ENCODE results near the gene SIGLEC7. TPM values are rescaled to one million over a fixed set of nuclear protein-coding genes. Genes with fewer than 3 reads are reported as not detected.
A peak's percentile ranks its signal among the peaks of the same experiment; 100 is the strongest.

The SIGLEC7 gene
- total RNA-seq, 2 donors from 2014 or later = not detected

DNA sequence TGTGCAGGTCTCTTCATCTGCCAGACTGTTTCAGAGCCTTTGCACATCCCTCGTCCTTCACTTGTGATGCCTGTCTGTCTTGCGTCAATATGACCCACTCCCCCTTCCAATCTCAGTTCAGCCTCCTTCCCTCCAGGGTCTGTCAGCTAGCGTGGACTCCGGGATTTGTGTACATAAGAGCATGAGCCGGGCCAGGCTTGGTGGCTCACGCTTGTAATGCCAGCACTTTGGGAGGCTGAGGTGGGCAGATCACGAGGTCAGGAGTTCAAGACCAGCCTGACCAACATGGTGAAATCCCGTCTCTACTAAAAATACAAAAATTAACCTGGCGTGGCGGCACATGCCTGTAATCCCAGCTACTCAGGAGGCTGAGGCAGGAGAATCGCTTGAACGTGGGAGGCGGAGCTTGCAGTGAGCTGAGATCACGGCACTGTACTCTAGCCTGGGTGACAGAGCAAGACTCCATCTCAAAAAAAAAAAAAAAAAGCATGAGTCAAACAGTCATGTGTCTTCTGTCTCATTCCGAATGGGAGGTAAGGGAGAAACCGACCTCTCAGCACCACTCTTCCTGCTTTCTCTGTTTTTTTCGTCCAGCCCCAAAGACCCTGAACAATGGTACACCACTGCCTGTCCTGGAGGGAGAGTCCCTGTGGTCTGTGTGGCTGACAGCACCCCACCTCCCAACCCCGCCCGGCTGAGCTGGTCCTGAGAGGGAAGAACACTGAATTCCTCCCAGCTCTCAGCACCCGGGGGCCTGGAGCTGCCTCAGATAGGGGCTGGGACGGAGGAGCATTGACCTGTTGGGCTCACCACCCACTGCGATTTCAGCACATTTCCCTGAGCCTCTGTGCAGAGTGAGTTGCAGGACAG, 19.8 kb upstream of the SIGLEC7 start:
- Mint-ChIP-seq H3K9me3 (no peaks in the 10 kb centered on the region), H3K36me3 (ENCODE audit: insufficient read depth in 2 of 2) (no peaks in the 10 kb centered on the region), H3K27ac (no peak overlapping the region), H3K27me3 (ENCODE audit: low read depth) (no peaks in the 10 kb centered on the region), H3K4me1 (ENCODE audit: low read depth) (peaks cover 73% of the 10 kb centered on the region), H3K4me3 (peak overlapping the region; percentile 8 to 77)
- ATAC-seq (replicated peaks in 1 of 2) (peak; percentile 36 to 51), DNase-seq (peak in 1 of 2 donors; percentile 26)

GRCh38 chr19:51123381-51123800, 18.7 kb upstream of the SIGLEC7 start:
- peak; percentile 67 to 81 for ATAC-seq (replicated peaks in 1 of 2)
- Mint-ChIP-seq H3K4me3 (peak overlapping the region; percentile 62 to 77), H3K4me1 (ENCODE audit: low read depth) (peaks cover 83% of the 10 kb centered on the region), H3K36me3 (ENCODE audit: insufficient read depth in 2 of 2) (no peaks in the 10 kb centered on the region), H3K9me3 (no peaks in the 10 kb centered on the region), H3K27ac (peak overlapping the region; percentile 5), H3K27me3 (ENCODE audit: low read depth) (no peaks in the 10 kb centered on the region)
- peak; percentile 51 to 68 for DNase-seq

DNA sequence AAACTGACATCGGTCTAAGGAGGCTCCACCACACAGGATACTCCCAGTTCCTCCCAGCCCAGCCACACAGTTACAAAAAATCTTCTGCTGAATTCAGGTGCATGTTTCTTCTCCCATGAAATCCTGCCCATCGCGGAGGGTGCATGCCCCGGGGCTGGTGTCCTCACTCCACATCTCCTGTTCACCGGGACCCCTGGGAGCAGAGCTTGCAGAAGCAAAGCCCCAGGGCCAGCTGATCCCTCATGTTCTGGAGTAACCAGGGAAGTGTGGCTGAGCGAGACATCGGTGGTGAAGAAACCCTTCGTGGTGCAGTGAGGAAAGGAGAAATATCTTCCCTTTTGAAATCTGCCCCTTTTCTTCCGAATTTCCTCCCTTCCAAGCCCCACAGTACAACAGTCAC, 18.3 kb upstream of the SIGLEC7 start:
- H3K4me3 Mint-ChIP-seq = peak overlapping the region; percentile 62 to 77
- H3K4me1 Mint-ChIP-seq (ENCODE audit: low read depth) = peaks cover 86% of the 10 kb centered on the region
- no peaks in the 10 kb centered on the region for H3K9me3 Mint-ChIP-seq
- no peak overlapping the region for H3K27ac Mint-ChIP-seq
- ATAC-seq (replicated peaks in 1 of 2) = peak in 1 of 2 donors; percentile 12
- no peak for DNase-seq
- H3K36me3 Mint-ChIP-seq (ENCODE audit: insufficient read depth in 2 of 2) = no peaks in the 10 kb centered on the region
- H3K27me3 Mint-ChIP-seq (ENCODE audit: low read depth) = no peaks in the 10 kb centered on the region

- no peaks in the 10 kb centered on the region for H3K9me3 Mint-ChIP-seq
- H3K27ac Mint-ChIP-seq = no peak overlapping the region
- no peak for ATAC-seq (replicated peaks in 1 of 2)
- H3K4me3 Mint-ChIP-seq = peak overlapping the region; percentile 62 to 77
- no peaks in the 10 kb centered on the region for H3K36me3 Mint-ChIP-seq (ENCODE audit: insufficient read depth in 2 of 2)
- no peaks in the 10 kb centered on the region for H3K27me3 Mint-ChIP-seq (ENCODE audit: low read depth)
- peaks cover 86% of the 10 kb centered on the region for H3K4me1 Mint-ChIP-seq (ENCODE audit: low read depth)
- DNase-seq = no peak
These were observed 17.9 kb upstream of the SIGLEC7 start for GRCh38 chr19:51124216-51124615.

DNA sequence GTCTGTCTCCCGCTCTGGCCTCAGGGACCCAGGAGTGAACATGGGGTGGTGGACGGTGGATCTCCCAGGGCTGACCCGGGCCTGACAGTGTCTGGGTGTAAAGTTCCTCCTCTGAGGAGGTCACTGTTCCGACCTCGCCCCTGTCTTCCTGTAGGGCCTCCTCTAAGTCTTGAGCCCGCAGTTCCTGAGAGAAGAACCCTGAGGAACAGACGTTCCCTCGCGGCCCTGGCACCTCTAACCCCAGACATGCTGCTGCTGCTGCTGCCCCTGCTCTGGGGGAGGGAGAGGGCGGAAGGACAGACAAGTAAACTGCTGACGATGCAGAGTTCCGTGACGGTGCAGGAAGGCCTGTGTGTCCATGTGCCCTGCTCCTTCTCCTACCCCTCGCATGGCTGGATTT, 17.4 kb upstream of the SIGLEC7 start, which contains the start of gene SIGLEC9:
TSS of gene SIGLEC9 (plus strand) at position 178 of the 400 bp plus-strand sequence. CDS start at position 247, 69 bp downstream.
- DNase-seq = no peak
- Mint-ChIP-seq H3K4me3 (peak within 1 kb of the TSS; percentile 62 to 77), H3K36me3 (ENCODE audit: insufficient read depth in 2 of 2) (no peaks in the 10 kb centered on the region), H3K9me3 (no peaks in the 10 kb centered on the region), H3K27me3 (ENCODE audit: low read depth) (no peaks in the 10 kb centered on the region), H3K27ac (no peak within 1 kb of the TSS), H3K4me1 (ENCODE audit: low read depth) (peaks cover 86% of the 10 kb centered on the region)
- ATAC-seq (replicated peaks in 1 of 2) = no peak

DNA sequence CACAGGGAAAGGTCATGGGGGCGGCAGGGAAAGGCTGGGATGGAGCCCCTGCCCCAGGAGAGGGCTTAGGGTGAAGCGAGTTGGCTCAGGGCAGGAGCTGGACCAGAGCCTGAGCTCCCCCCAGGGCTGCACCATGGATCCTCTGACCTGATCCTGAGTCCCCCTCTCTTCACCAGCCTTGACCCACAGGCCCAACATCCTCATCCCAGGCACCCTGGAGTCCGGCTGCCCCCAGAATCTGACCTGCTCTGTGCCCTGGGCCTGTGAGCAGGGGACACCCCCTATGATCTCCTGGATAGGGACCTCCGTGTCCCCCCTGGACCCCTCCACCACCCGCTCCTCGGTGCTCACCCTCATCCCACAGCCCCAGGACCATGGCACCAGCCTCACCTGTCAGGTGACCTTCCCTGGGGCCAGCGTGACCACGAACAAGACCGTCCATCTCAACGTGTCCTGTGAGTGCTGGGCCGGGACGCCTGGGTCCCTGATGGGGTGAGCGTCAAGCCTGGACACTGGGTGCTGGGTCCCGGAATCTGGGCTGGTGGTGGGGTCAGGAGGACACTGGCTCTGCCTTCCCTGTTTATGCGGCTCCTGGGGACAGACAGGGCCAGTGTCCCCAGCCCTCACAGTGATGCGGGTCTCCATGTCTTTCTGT, 16.6 kb upstream of the SIGLEC7 start:
- DNase-seq = no peak
- no peaks in the 10 kb centered on the region for H3K9me3 Mint-ChIP-seq
- no peak for ATAC-seq (replicated peaks in 1 of 2)
- H3K27me3 Mint-ChIP-seq (ENCODE audit: low read depth) = no peaks in the 10 kb centered on the region
- no peaks in the 10 kb centered on the region for H3K36me3 Mint-ChIP-seq (ENCODE audit: insufficient read depth in 2 of 2)
- peaks cover 88% of the 10 kb centered on the region for H3K4me1 Mint-ChIP-seq (ENCODE audit: low read depth)
- H3K27ac Mint-ChIP-seq = no peak overlapping the region
- H3K4me3 Mint-ChIP-seq = no peak overlapping the region

- Mint-ChIP-seq H3K27me3 (ENCODE audit: low read depth) (no peaks in the 10 kb centered on the region), H3K4me3 (peak overlapping the region in 1 of 2 donors; percentile 1), H3K9me3 (no peaks in the 10 kb centered on the region), H3K36me3 (ENCODE audit: insufficient read depth in 2 of 2) (no peaks in the 10 kb centered on the region), H3K4me1 (ENCODE audit: low read depth) (peaks cover 90% of the 10 kb centered on the region), H3K27ac (no peak overlapping the region)
- ATAC-seq (replicated peaks in 1 of 2) = no peak
- no peak for DNase-seq
These were observed 15.1 kb upstream of the SIGLEC7 start for GRCh38 chr19:51127032-51127431.

- ATAC-seq (replicated peaks in 1 of 2) = peak; percentile 24 to 64
- Mint-ChIP-seq H3K4me3 (peak overlapping the region in 1 of 2 donors; percentile 42), H3K36me3 (ENCODE audit: insufficient read depth in 2 of 2) (no peaks in the 10 kb centered on the region), H3K27ac (no peak overlapping the region), H3K4me1 (ENCODE audit: low read depth) (peaks cover 90% of the 10 kb centered on the region), H3K9me3 (no peaks in the 10 kb centered on the region), H3K27me3 (ENCODE audit: low read depth) (no peaks in the 10 kb centered on the region)
- peak; percentile 41 to 55 for DNase-seq
These were observed 14.3 kb upstream of the SIGLEC7 start for GRCh38 chr19:51127755-51128154.

- H3K9me3 Mint-ChIP-seq = no peaks in the 10 kb centered on the region
- H3K27me3 Mint-ChIP-seq (ENCODE audit: low read depth) = no peaks in the 10 kb centered on the region
- peak overlapping the region in 1 of 2 donors; percentile 59 for H3K4me3 Mint-ChIP-seq
- no peak for ATAC-seq (replicated peaks in 1 of 2)
- H3K27ac Mint-ChIP-seq = no peak overlapping the region
- H3K4me1 Mint-ChIP-seq (ENCODE audit: low read depth) = peaks cover 85% of the 10 kb centered on the region
- DNase-seq = no peak
- H3K36me3 Mint-ChIP-seq (ENCODE audit: insufficient read depth in 2 of 2) = no peaks in the 10 kb centered on the region
These were observed 13.9 kb upstream of the SIGLEC7 start for GRCh38 chr19:51128227-51128626.

- Mint-ChIP-seq H3K36me3 (ENCODE audit: insufficient read depth in 2 of 2) (peaks cover 0 to 2% of the 10 kb centered on the region in 2 donors), H3K27me3 (ENCODE audit: low read depth) (no peaks in the 10 kb centered on the region), H3K9me3 (peaks cover 2% of the 10 kb centered on the region in 2 donors), H3K27ac (no peak overlapping the region), H3K4me1 (ENCODE audit: low read depth) (peaks cover 70% of the 10 kb centered on the region), H3K4me3 (peak overlapping the region in 1 of 2 donors; percentile 59)
- DNase-seq (no peak), ATAC-seq (replicated peaks in 1 of 2) (no peak)
These were observed 12.4 kb upstream of the SIGLEC7 start for GRCh38 chr19:51129716-51130115.

DNA sequence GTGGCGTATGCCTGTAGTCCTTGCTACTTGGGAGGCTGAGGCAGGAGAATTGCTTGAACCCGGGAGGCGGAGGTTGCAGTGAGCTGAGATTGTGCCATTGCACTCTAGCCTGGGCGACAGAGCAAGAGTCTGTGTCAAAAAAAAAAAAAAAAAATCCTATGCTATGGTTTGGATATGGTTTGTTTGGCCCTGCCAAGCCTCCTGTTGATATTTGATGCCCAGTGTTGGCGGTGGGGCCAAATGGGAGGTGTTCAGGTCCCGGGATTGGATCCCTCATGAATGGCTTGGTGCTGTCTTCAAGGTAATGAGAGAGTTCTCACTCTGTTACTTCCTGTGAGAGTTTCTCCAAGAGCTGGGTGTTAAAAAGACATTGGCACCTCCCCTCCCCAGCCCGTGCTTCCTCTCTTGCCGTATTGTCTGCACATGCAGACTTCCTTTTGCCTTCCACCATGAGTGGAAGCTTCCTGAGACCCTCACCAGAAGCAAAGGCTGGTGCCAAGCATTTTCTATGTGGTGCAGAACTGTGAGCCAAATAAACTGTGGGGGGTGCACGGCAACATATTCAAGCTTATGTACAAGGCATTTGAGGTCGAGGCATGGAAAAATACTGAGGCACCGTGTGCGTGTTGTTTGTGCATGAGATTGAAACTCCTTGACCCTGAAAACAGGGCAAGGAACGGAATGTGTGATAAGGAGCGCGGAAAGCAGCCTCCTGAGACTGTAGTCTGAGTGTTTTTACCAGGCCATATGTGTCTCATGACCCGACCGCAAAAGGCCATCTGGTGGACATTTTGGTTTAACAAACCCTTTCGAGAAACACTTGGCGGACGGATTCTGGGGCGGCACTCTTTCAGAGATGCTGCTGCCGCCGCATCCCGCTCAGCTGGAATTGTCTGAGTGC, 10.1 kb upstream of the SIGLEC7 start:
- Mint-ChIP-seq H3K36me3 (ENCODE audit: insufficient read depth in 2 of 2) (peaks cover 0 to 8% of the 10 kb centered on the region in 2 donors), H3K27me3 (ENCODE audit: low read depth) (no peaks in the 10 kb centered on the region), H3K9me3 (peaks cover 2 to 3% of the 10 kb centered on the region in 2 donors), H3K4me3 (peak overlapping the region; percentile 34 to 55), H3K27ac (no peak overlapping the region), H3K4me1 (ENCODE audit: low read depth) (peaks cover 68% of the 10 kb centered on the region)
- DNase-seq (no peak), ATAC-seq (replicated peaks in 1 of 2) (peak in 1 of 2 donors; percentile 33)

GRCh38 chr19:51135004-51135403, 7.1 kb upstream of the SIGLEC7 start:
- H3K4me3 Mint-ChIP-seq = no peak overlapping the region
- H3K9me3 Mint-ChIP-seq = peaks cover 2 to 3% of the 10 kb centered on the region in 2 donors
- ATAC-seq (replicated peaks in 1 of 2) (no peak), DNase-seq (no peak)
- H3K27me3 Mint-ChIP-seq (ENCODE audit: low read depth) = peaks cover 5% of the 10 kb centered on the region
- peaks cover 0 to 8% of the 10 kb centered on the region in 2 donors for H3K36me3 Mint-ChIP-seq (ENCODE audit: insufficient read depth in 2 of 2)
- no peak overlapping the region for H3K27ac Mint-ChIP-seq
- H3K4me1 Mint-ChIP-seq (ENCODE audit: low read depth) = peaks cover 55% of the 10 kb centered on the region

Measured in activated T-cell treated with anti-CD3 and anti-CD28 coated beads, Interleukin-2, amount 50 U/mL, for 72 hours (primary cell).